ENCODE results near the gene CHST15.

DNA sequence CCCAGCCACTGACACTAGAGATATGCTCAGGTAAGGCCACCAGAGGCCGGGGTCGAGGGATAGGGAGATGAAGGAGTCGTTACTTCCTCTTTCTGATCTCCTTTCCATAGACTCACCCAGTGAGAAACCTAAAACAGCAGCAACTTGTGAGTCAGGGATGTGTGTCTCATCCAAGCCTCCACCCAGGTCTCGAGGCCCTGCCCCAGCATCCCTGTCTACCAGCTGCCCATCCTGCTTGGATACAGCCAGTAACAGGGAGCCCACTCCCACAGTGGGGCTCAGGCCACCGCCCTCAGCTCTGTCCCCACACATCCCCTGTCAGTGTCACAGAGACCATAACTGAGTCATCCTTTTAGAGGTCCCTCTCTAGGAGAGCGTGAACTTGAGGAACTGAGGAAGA lies 49.6 kb upstream of the CHST15 start:
- no peak for TF ChIP-seq CTCF (conservative IDR thresholded peaks at IDR 0.05; ENCODE audit: low read depth, low read length)
- TF ChIP-seq RCOR1 (IDR thresholded peaks at IDR 0.05; ENCODE audit: insufficient replicate concordance, low read length), result no peak
- no peak for TF ChIP-seq MAZ (IDR thresholded peaks at IDR 0.05; ENCODE audit: borderline replicate concordance, low read depth, low read length)
- TF ChIP-seq RAD21 (IDR thresholded peaks at IDR 0.05; ENCODE audit: low read length), result no peak
- TF ChIP-seq FOS (IDR thresholded peaks at IDR 0.05; ENCODE audit: low read depth, low read length), result no peak
- TF ChIP-seq POLR2A (IDR thresholded peaks at IDR 0.05; ENCODE audit: low read depth, low read length), result no peak
- TF ChIP-seq CEBPB (IDR thresholded peaks at IDR 0.05; ENCODE audit: low read depth, low read length), result no peak

Measured in IMR-90 (cell line).